Fibroblast of villous mesenchyme (primary cell): ENCODE results near the gene ERMARD. TPM values are rescaled to one million over a fixed set of nuclear protein-coding genes. Genes with fewer than 3 reads are reported as not detected.

Experiments
- DNase-seq: peaks from one replicate; pipeline ENCODE4 v3.0.0-alpha.2; 2010; ENCODE audit warnings: low read depth
- H3K4me3 ChIP-seq: 2 replicates; pipeline ENCODE4 v1.5.1; 2011; ENCODE audit warnings: low read depth, mild to moderate bottlenecking, low read length
- CTCF ChIP-seq: IDR thresholded peaks from 2 replicates; pipeline ENCODE4 v1.5.1; 2012; ENCODE audit warnings: low read depth, mild to moderate bottlenecking, low read length; ENCODE audit not compliant: insufficient read depth
- total RNA-seq: library from RNA; depleted of rRNA; stranded (reverse); fragments of >200 nt; gene quantifications from 2 replicates; pipeline ENCODE4 v1.2.3, GENCODE V29; 2012

The ERMARD gene
- total RNA-seq, 1 donor = 28.5 TPM

GRCh38 chr6:169800668-169801395 is 49.4 kb downstream of the ERMARD start:
- DNase-seq = peak; percentile 47
- TF ChIP-seq CTCF = no peak
- H3K4me3 ChIP-seq = no peak overlapping the region

GRCh38 chr6:169801396-169802160 is 50.2 kb downstream of the ERMARD start:
- DNase-seq = no peak
- TF ChIP-seq CTCF = no peak
- no peak overlapping the region for H3K4me3 ChIP-seq

GRCh38 chr6:169802790-169803189 is 51.4 kb downstream of the ERMARD start:
- no peak for TF ChIP-seq CTCF
- no peak overlapping the region for H3K4me3 ChIP-seq
- no peak for DNase-seq

GRCh38 chr6:169803271-169803811 is 51.9 kb downstream of the ERMARD start:
- H3K4me3 ChIP-seq = no peak overlapping the region
- TF ChIP-seq CTCF = no peak
- peak; percentile 32 for DNase-seq

- DNase-seq = no peak
- no peak overlapping the region for H3K4me3 ChIP-seq
- TF ChIP-seq CTCF = no peak
Measured at GRCh38 chr6:169803816-169804340, 52.5 kb downstream of the ERMARD start.

- no peak for TF ChIP-seq CTCF
- H3K4me3 ChIP-seq = no peak overlapping the region
- no peak for DNase-seq
Measured at GRCh38 chr6:169804427-169804826, 53.0 kb downstream of the ERMARD start.
